Breast epithelium (tissue), 4 donors: ENCODE results near the gene NFIL3. TPM values are rescaled to one million over a fixed set of nuclear protein-coding genes. Genes with fewer than 3 reads are reported as not detected.

ENCODE experiments used
- DNase-seq, 2 donors: peaks; one replicate each; pipeline ENCODE4 v3.0.0-alpha.2; 2019; ENCODE audit warnings: low spot score in 2 of 2
- H3K27ac ChIP-seq, 2 donors: fragments of 200-600 bp; sonication (generic) in 1 of 2; one replicate each; pipeline ENCODE4 v1.5.1; 2016 to 2019; ENCODE audit warnings: mild to moderate bottlenecking in 1 of 2
- H3K27me3 ChIP-seq, 2 donors: fragments of 200-600 bp; sonication (generic) in 1 of 2; one replicate each; pipeline versions ENCODE4 v1.5.1 to v1.6.0; 2017 to 2019; ENCODE audit warnings: control low read depth in 1 of 2, mild to moderate bottlenecking in 1 of 2
- H3K36me3 ChIP-seq: fragments of 200-600 bp; one replicate; pipeline ENCODE4 v1.5.1; 2019
- H3K4me1 ChIP-seq, 2 donors: fragments of 200-600 bp; sonication (generic); one replicate each; pipeline ENCODE4 v1.5.1; 2016 to 2019; ENCODE audit warnings: control low read depth in 1 of 2
- H3K4me3 ChIP-seq, 3 donors: fragments of 200-600 bp; sonication (generic); 1 replicate in 2 of 3; 2 replicates in 1 of 3; pipeline ENCODE4 v1.5.1; 2016 to 2019; ENCODE audit warnings: mild to moderate bottlenecking in 3 of 3, moderate library complexity in 2 of 3
- H3K9me3 ChIP-seq, 2 donors: fragments of 200-600 bp; sonication (generic) in 1 of 2; one replicate each; pipeline ENCODE4 v1.5.1; 2016 to 2019; ENCODE audit warnings: control low read depth in 1 of 2
- POLR2A ChIP-seq: fragments of 450-650 bp; IDR thresholded peaks from one replicate; pipeline ENCODE4 v1.6.1; 2016; ENCODE audit warnings: antibody characterized with exemption, mild to moderate bottlenecking, moderate library complexity
- POLR2AphosphoS5 ChIP-seq, 3 donors: sonication (generic); formaldehyde crosslinking; IDR thresholded peaks; one replicate each; pipeline ENCODE4 v1.6.1; 2017; ENCODE audit warnings: antibody characterized with exemption in 3 of 3
- intact Hi-C: fragments of 100-400 bp; cut with DNase I; formaldehyde crosslinking; loops from one replicate; pipeline ENCODE4 v1.15.1; 2023; ENCODE audit warnings: low total_unique reads
- total RNA-seq, 3 donors: library from RNA; depleted of rRNA; stranded (reverse); fragments of >200 nt; gene quantifications; one replicate each; pipeline ENCODE4 v1.1.0, GENCODE V29; 2016
- TF ChIP-seq, protein P1 (sequence below), 3 donors: fragments of 450-650 bp; IDR thresholded peaks; one replicate each; pipeline ENCODE4 v1.5.1; 2016 to 2017; ENCODE audit warnings: antibody characterized with exemption in 3 of 3, mild to moderate bottlenecking in 3 of 3, moderate library complexity in 3 of 3

NFIL3 gene
- total RNA-seq, 3 donors from 2014 or later, result 65.1 to 87.2 (median 74.9) TPM

DNA sequence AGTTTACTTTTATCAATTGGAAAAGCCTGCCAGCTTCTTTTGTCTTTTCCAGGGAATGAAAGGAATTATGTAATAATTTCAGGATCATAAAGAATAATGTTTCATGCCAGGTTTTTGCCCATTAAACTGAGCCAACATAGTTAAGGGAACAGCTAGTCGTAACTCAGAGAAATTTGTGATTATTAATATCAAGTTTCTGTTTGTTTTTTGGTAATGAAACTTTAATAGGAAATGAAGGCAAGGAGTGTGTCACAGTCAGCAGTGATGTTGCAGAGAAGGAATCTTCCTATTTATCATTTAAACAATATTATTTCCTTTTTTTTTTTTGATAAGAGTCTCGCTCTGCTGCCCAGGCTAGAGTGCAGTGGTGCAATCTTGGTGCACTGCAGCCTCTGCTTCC, 10.7 kb downstream of the NFIL3 start:
- TF ChIP-seq, protein P1, sequence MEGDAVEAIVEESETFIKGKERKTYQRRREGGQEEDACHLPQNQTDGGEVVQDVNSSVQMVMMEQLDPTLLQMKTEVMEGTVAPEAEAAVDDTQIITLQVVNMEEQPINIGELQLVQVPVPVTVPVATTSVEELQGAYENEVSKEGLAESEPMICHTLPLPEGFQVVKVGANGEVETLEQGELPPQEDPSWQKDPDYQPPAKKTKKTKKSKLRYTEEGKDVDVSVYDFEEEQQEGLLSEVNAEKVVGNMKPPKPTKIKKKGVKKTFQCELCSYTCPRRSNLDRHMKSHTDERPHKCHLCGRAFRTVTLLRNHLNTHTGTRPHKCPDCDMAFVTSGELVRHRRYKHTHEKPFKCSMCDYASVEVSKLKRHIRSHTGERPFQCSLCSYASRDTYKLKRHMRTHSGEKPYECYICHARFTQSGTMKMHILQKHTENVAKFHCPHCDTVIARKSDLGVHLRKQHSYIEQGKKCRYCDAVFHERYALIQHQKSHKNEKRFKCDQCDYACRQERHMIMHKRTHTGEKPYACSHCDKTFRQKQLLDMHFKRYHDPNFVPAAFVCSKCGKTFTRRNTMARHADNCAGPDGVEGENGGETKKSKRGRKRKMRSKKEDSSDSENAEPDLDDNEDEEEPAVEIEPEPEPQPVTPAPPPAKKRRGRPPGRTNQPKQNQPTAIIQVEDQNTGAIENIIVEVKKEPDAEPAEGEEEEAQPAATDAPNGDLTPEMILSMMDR (IDR thresholded peaks at IDR 0.05), result no peak
- TF ChIP-seq POLR2AphosphoS5 (IDR thresholded peaks at IDR 0.05) (no peak), POLR2A (no peak)
- H3K27ac ChIP-seq, result no peak overlapping the region
- H3K9me3 ChIP-seq, result no peaks in the 10 kb centered on the region
- DNase-seq, result no peak
- no peaks in the 10 kb centered on the region for H3K27me3 ChIP-seq
- H3K36me3 ChIP-seq, result peaks cover 7% of the 10 kb centered on the region
- H3K4me1 ChIP-seq, result no peaks in the 10 kb centered on the region
- H3K4me3 ChIP-seq, result no peak overlapping the region
- intact Hi-C loops, result no loop called here

DNA sequence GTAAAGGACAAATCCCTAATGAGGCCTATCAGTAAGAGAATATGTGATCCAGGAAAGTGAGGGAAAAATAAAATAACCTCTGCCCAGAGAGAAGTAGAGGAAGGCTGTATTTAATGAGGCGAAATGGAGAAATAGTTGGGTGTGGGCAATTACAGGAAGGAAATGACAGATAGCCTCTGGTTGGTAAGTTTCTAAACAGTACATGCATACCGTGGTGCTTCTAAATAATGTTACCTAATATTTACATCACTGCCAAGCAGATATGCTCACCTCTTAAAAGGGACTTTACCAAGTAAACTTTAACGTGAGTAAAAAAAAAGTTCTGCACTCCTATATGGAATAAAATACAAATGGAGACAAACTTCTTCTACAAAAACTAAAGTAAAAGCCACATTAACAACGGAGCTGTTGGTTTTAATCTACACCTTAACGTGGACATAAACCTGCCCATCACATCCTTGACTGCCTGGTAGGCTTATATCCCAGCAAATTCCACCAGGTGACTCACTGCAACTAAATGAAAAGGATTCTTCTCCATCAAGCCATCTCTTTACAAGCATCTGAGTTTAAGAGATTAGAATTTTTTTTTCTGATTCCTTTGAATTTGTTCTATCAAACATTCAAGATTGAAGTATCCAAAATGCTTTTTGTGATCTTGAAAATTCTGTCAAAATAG, 12.4 kb downstream of the NFIL3 start:
- no peaks in the 10 kb centered on the region for H3K4me1 ChIP-seq
- H3K4me3 ChIP-seq, result no peak overlapping the region
- peaks cover 7% of the 10 kb centered on the region for H3K36me3 ChIP-seq
- TF ChIP-seq POLR2A (no peak), POLR2AphosphoS5 (IDR thresholded peaks at IDR 0.05) (no peak)
- TF ChIP-seq, protein P1 (IDR thresholded peaks at IDR 0.05), result no peak
- intact Hi-C loops, result no loop called here
- no peak overlapping the region for H3K27ac ChIP-seq
- DNase-seq, result no peak
- H3K27me3 ChIP-seq, result no peaks in the 10 kb centered on the region
- no peaks in the 10 kb centered on the region for H3K9me3 ChIP-seq

DNA sequence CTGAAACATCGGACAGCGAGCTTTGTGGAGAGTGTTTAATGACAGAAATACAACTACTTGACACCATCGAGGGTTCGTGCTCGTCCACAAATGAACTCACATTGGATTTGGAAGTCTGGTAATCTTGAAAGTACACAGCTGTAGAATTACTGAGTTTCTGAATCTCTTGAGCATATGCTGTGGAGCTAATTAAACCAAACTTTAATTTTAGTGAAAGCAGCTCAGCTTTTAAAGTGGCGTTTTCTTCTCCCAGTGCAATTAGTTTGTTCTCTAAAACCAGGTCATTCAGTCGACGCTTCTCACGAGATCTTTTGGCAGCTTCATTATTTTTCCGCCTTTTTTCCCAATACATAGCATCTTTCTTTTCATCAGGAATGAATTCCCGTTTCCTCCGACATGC, 13.5 kb downstream of the NFIL3 start:
- no peaks in the 10 kb centered on the region for H3K9me3 ChIP-seq
- TF ChIP-seq POLR2AphosphoS5 (IDR thresholded peaks at IDR 0.05), result no peak
- TF ChIP-seq, protein P1 (IDR thresholded peaks at IDR 0.05), result no peak
- intact Hi-C loops, result no loop called here
- no peaks in the 10 kb centered on the region for H3K27me3 ChIP-seq
- no peak for DNase-seq
- H3K4me1 ChIP-seq, result no peaks in the 10 kb centered on the region
- H3K36me3 ChIP-seq, result peaks cover 7% of the 10 kb centered on the region
- H3K27ac ChIP-seq, result no peak overlapping the region
- H3K4me3 ChIP-seq, result no peak overlapping the region

DNA sequence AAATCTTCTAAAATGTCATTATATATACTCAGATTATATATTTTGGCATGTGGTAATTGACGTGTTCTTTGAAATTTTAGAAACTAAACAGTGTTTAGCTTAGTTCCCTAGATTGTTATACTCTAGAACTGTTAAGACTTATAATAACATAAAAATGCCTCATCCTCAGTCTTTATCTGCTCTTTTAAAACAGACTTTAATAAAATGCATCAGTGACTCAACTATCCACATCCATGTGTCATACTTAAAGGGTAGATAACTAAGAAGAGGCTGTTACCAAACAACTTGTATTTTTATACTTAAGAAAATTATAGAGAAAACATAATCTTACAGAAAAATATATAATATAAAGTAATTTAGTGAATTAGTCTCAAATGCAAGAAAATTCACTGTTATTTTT, 15.2 kb downstream of the NFIL3 start:
- DNase-seq, result no peak
- no peaks in the 10 kb centered on the region for H3K27me3 ChIP-seq
- no peak overlapping the region for H3K27ac ChIP-seq
- H3K36me3 ChIP-seq, result peaks cover 7% of the 10 kb centered on the region
- H3K4me1 ChIP-seq, result no peaks in the 10 kb centered on the region
- no peak for TF ChIP-seq POLR2A
- no peak for TF ChIP-seq POLR2AphosphoS5 (IDR thresholded peaks at IDR 0.05)
- TF ChIP-seq, protein P1 (IDR thresholded peaks at IDR 0.05), result no peak
- intact Hi-C loops, result loop anchor here (10.0 kb wide), 1 partner anchor 1656 kb away; no protein-coding TSS in a partner anchor
- no peak overlapping the region for H3K4me3 ChIP-seq
- H3K9me3 ChIP-seq, result no peaks in the 10 kb centered on the region

DNA sequence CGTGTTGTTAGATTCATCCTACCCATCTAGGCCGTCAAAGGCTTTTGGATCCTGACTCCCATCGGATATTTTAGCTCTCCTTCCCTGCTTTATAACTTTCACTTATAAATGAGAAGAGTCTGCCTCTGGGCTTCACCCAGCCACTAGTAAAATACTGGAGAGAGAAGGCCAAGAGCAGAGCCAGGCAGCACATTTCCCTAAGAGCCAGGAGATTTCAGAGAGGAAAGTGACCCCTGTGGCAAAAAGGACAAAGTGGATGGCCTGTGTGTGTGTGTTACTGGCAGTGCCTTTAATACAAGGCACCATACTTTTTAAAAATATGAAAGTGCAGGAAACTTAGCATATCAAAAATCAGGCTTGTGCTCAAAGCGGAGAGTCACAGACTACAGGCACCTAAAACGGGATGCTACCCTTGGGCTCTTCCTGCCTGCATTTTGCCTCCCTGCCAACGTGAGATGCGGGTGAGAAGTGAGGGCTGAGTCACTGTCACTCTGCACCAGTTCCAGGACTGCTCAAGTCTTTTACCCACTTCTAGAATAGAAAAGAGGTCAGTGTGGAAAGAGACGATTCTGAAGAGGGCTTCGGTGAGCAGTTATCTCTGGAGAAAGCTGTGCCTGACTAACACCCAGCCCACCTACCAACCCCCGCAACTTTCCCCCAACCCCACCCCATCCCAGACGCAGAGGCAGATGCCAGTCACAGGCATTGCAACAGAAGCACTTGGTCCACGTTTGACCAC, 15.9 kb downstream of the NFIL3 start:
- H3K27me3 ChIP-seq, result no peaks in the 10 kb centered on the region
- DNase-seq, result no peak
- H3K27ac ChIP-seq, result no peak overlapping the region

More for the DNA sequence above, 15.9 kb downstream of the NFIL3 start:
- H3K4me1 ChIP-seq, result no peaks in the 10 kb centered on the region
- H3K36me3 ChIP-seq, result peaks cover 7% of the 10 kb centered on the region
- H3K9me3 ChIP-seq, result no peaks in the 10 kb centered on the region
- no peak for TF ChIP-seq POLR2AphosphoS5 (IDR thresholded peaks at IDR 0.05)
- no peak for TF ChIP-seq POLR2A
- intact Hi-C loops, result loop anchor here (10.0 kb wide), 1 partner anchor 1657 kb away; no protein-coding TSS in a partner anchor
- H3K4me3 ChIP-seq, result no peak overlapping the region
